IMR-90 (cell line): ENCODE results near the gene PROCR. TPM values are rescaled to one million over a fixed set of nuclear protein-coding genes. Genes with fewer than 3 reads are reported as not detected.

ENCODE experiments used
- ATAC-seq: fragments of 200-7000 bp; cut with Tn5 transposase; 2 replicates; pipeline ENCODE4 v1.9.1; 2020; ENCODE audit warnings: low read depth, mild to moderate bottlenecking, moderate library complexity
- BruUV-seq: library from RNA; stranded (reverse); fragments of 400-500 nt; replicated peaks from 2 replicates; lab custom pipeline; 2021; lab: Mats Ljungman, UMichigan
- CTCF ChIA-PET: fragments of 300-600 bp; formaldehyde crosslinking; extraction: SDS; loops from one replicate; lab custom pipeline; 2021; ENCODE audit warnings: antibody characterized with exemption; lab: Yijun Ruan, JAX
- POLR2A ChIA-PET: fragments of 300-600 bp; sonication (Branson Sonifier 250); formaldehyde crosslinking; loops from one replicate; lab custom pipeline; 2022; ENCODE audit warnings: antibody characterized with exemption; ENCODE audit not compliant: unreplicated experiment; lab: Charles Lee
- DNase-seq: peaks from one replicate; pipeline ENCODE4 v3.0.0; 2013
- H2AFZ ChIP-seq: replicated peaks from 2 replicates; pipeline ENCODE3; 2013; ENCODE audit warnings: low read length, mild to moderate bottlenecking; ENCODE audit not compliant: poor library complexity
- H2AK5ac ChIP-seq: 2 replicates; pipeline ENCODE4 v1.6.1; 2013; ENCODE audit warnings: low read depth, low read length, inconsistent platforms
- H2AK9ac ChIP-seq: replicated peaks from 2 replicates; pipeline ENCODE3; 2013; ENCODE audit warnings: mild to moderate bottlenecking, low read depth, low read length, moderate library complexity; ENCODE audit not compliant: poor library complexity
- H2BK120ac ChIP-seq: 2 replicates; pipeline ENCODE4 v1.6.1; 2013; ENCODE audit warnings: low read depth, low read length, inconsistent platforms
- H2BK15ac ChIP-seq: 3 replicates; pipeline ENCODE4 v1.6.1; 2013; ENCODE audit warnings: low read depth, low read length, inconsistent platforms
- H2BK20ac ChIP-seq: 2 replicates; pipeline ENCODE4 v1.6.1; 2013; ENCODE audit warnings: low read depth, mild to moderate bottlenecking, inconsistent platforms, low read length, moderate library complexity
- H2BK5ac ChIP-seq: 2 replicates; pipeline ENCODE4 v1.6.1; 2013; ENCODE audit warnings: mild to moderate bottlenecking, low read depth, low read length, inconsistent platforms; ENCODE audit not compliant: poor library complexity, severe bottlenecking
- H3K14ac ChIP-seq: replicated peaks from 2 replicates; pipeline ENCODE4 v1.6.1; 2013; ENCODE audit warnings: low read depth, low read length, inconsistent platforms
- H3K18ac ChIP-seq: 2 replicates; pipeline ENCODE4 v1.6.1; 2013; ENCODE audit warnings: low read depth, low read length, control low read depth
- H3K23ac ChIP-seq: 2 replicates; pipeline ENCODE4 v1.6.1; 2013; ENCODE audit warnings: low read depth, low read length, inconsistent platforms
- H3K27ac ChIP-seq: 2 replicates; pipeline ENCODE4 v1.5.1; 2013; ENCODE audit warnings: mild to moderate bottlenecking, control low read depth, low read length; ENCODE audit not compliant: insufficient read depth
- H3K27me3 ChIP-seq: 2 replicates; pipeline ENCODE4 v1.6.1; 2013; ENCODE audit warnings: low read length; ENCODE audit not compliant: control insufficient read depth, insufficient read depth
- H3K36me3 ChIP-seq: 2 replicates; pipeline ENCODE4 v1.6.1; 2013; ENCODE audit warnings: low read length, mixed read lengths; ENCODE audit not compliant: control insufficient read depth, insufficient read depth
- H3K4ac ChIP-seq: 2 replicates; pipeline ENCODE4 v1.6.1; 2013; ENCODE audit warnings: low read depth, low read length, inconsistent platforms
- H3K4me1 ChIP-seq: 2 replicates; pipeline ENCODE4 v1.6.1; 2013; ENCODE audit warnings: low read length, mixed read lengths; ENCODE audit not compliant: control insufficient read depth, insufficient read depth
- H3K4me2 ChIP-seq: 2 replicates; pipeline ENCODE4 v1.6.1; 2013; ENCODE audit warnings: low read depth, mild to moderate bottlenecking, control low read depth, low read length, moderate library complexity
- H3K4me3 ChIP-seq: 2 replicates; pipeline ENCODE4 v1.5.1; 2013; ENCODE audit warnings: low read depth, mild to moderate bottlenecking, control low read depth, low read length, moderate library complexity; ENCODE audit not compliant: insufficient read depth
- H3K56ac ChIP-seq: 2 replicates; pipeline ENCODE4 v1.6.1; 2013; ENCODE audit warnings: low read length, inconsistent platforms; ENCODE audit not compliant: insufficient read depth; ENCODE audit errors: extremely low read depth
- H3K79me1 ChIP-seq, 2 experiments: 2 replicates each; pipeline ENCODE4 v1.6.1; 2013; ENCODE audit warnings: low read length in 2 of 2, inconsistent platforms in 1 of 2, low read depth in 1 of 2
- H3K9ac ChIP-seq: 2 replicates; pipeline ENCODE4 v1.6.1; 2013; ENCODE audit warnings: low read depth, low read length, control low read depth
- H3K9me1 ChIP-seq: 2 replicates; pipeline ENCODE4 v1.6.1; 2013; ENCODE audit warnings: low read length, inconsistent platforms; ENCODE audit not compliant: insufficient read depth
- H3K9me3 ChIP-seq: 2 replicates; pipeline ENCODE4 v1.6.1; 2013; ENCODE audit warnings: low read length; ENCODE audit not compliant: control insufficient read depth, insufficient read depth
- H4K20me1 ChIP-seq: 2 replicates; pipeline ENCODE4 v1.6.1; 2013; ENCODE audit warnings: low read length, inconsistent platforms; ENCODE audit not compliant: insufficient read depth
- H4K5ac ChIP-seq: 2 replicates; pipeline ENCODE4 v1.6.1; 2013; ENCODE audit warnings: mild to moderate bottlenecking, low read depth, low read length, control low read depth
- H4K8ac ChIP-seq, 2 experiments: 2 replicates each; pipeline ENCODE4 v1.6.1; 2013; ENCODE audit warnings: low read depth in 2 of 2, low read length in 2 of 2, control low read depth in 1 of 2, inconsistent platforms in 1 of 2
- H4K91ac ChIP-seq: 2 replicates; pipeline ENCODE4 v1.6.1; 2013; ENCODE audit warnings: low read depth, low read length, inconsistent platforms; ENCODE audit not compliant: insufficient read depth
- BHLHE40 ChIP-seq: fragments of 150-350 bp; IDR thresholded peaks from 2 replicates; pipeline ENCODE4 v1.6.1; 2016; ENCODE audit warnings: mild to moderate bottlenecking, low read depth, low read length
- CEBPB ChIP-seq: IDR thresholded peaks from 2 replicates; pipeline ENCODE4 v1.6.1; 2012; ENCODE audit warnings: low read depth, low read length, improper control_type of control experiment
- CHD1 ChIP-seq: IDR thresholded peaks from 2 replicates; pipeline ENCODE4 v1.6.1; 2012; ENCODE audit warnings: low read depth, low read length, improper control_type of control experiment
- CTCF ChIP-seq: conservative IDR thresholded peaks from 2 replicates; pipeline ENCODE4 v1.5.1; 2012; ENCODE audit warnings: mild to moderate bottlenecking, low read depth, low read length, improper control_type of control experiment
- ELK1 ChIP-seq: fragments of 150-350 bp; IDR thresholded peaks from 2 replicates; pipeline ENCODE4 v1.6.1; 2016; ENCODE audit warnings: low read depth, mild to moderate bottlenecking, low read length, moderate library complexity, borderline replicate concordance
- FOS ChIP-seq: fragments of 150-350 bp; IDR thresholded peaks from 2 replicates; pipeline ENCODE4 v1.6.1; 2016; ENCODE audit warnings: low read depth, low read length
- MAFK ChIP-seq: IDR thresholded peaks from 2 replicates; pipeline ENCODE4 v1.6.1; 2012; ENCODE audit warnings: low read depth, low read length, improper control_type of control experiment
- MXI1 ChIP-seq: IDR thresholded peaks from 2 replicates; pipeline ENCODE4 v1.6.1; 2012; ENCODE audit warnings: low read depth, mild to moderate bottlenecking, low read length, moderate library complexity, borderline replicate concordance
- POLR2A ChIP-seq: IDR thresholded peaks from 2 replicates; pipeline ENCODE4 v1.6.1; 2012; ENCODE audit warnings: mild to moderate bottlenecking, low read depth, low read length
- RCOR1 ChIP-seq: IDR thresholded peaks from 2 replicates; pipeline ENCODE4 v1.6.1; 2012; ENCODE audit warnings: mild to moderate bottlenecking, low read length, improper control_type of control experiment; ENCODE audit not compliant: insufficient replicate concordance
- WGBS, 2 experiments: methylation state at CpG; one replicate each; pipeline versions ENCODE4 v1.1.5 to v1.1.7; 2013; ENCODE audit warnings: missing lambda C conversion rate in 2 of 2; ENCODE audit not compliant: insufficient read length in 1 of 2; ENCODE audit errors: extremely low coverage in 2 of 2; 5-methylcytosine and 5-hydroxymethylcytosine counted together
- dilution Hi-C: fragments of 300-500 bp; cut with HindIII; formaldehyde crosslinking; loops from one replicate; pipeline ENCODE4 v1.14.3; 2018; ENCODE audit warnings: low sequenced_read_pairs; ENCODE audit not compliant: unreplicated experiment
- in situ Hi-C: fragments of 300-500 bp; cut with MboI; formaldehyde crosslinking; loops from 3 replicates; pipeline ENCODE4 v1.14.3; 2019; ENCODE audit warnings: low sequenced_read_pairs, inconsistent platforms, mixed read lengths
- intact Hi-C: fragments of 100-400 bp; cut with micrococcal nuclease; formaldehyde crosslinking; loops from 2 replicates; pipeline ENCODE4 v1.10.0; 2022
- polyA plus RNA-seq, 3 experiments: library from polyadenylated mRNA; depleted of rRNA; stranded (reverse); fragments of >200 nt; gene quantifications; 2 replicates each; pipeline ENCODE4 v1.2.3, GENCODE V29; 2012; ENCODE audit warnings: low replicate concordance in 1 of 3
- total RNA-seq: library from RNA; depleted of rRNA; stranded (reverse); fragments of >200 nt; gene quantifications from 2 replicates; pipeline ENCODE4 v1.2.3, GENCODE V29; 2012

The PROCR gene
- total and polyA plus RNA-seq, 2 of the 4 experiments (the other 2 are of a cell fraction), result 36.4 to 41.9 TPM

GRCh38 chr20:35179292-35180212, 7.7 kb downstream of the PROCR start (continued):
- no peak for TF ChIP-seq CEBPB

GRCh38 chr20:35180266-35180665, 8.4 kb downstream of the PROCR start:
- no peaks in the 10 kb centered on the region for H4K20me1 ChIP-seq
- no peak overlapping the region for H4K8ac ChIP-seq
- ATAC-seq (no peak), DNase-seq (no peak)
- intact Hi-C loops (no loop called here), dilution Hi-C loops (no loop called here), in situ Hi-C loops (no loop called here)
- no peak overlapping the region for H3K56ac ChIP-seq
- no peak overlapping the region for H2BK20ac ChIP-seq
- no CpG with 5 or more reads among the region's 5 CpGs for WGBS, 2 experiments
- no peak overlapping the region for H3K4me2 ChIP-seq
- H2AK5ac ChIP-seq, result no peak overlapping the region
- no peaks in the 10 kb centered on the region for H3K9me3 ChIP-seq
- no peak overlapping the region for H3K27ac ChIP-seq
- H2AFZ ChIP-seq, result no peak overlapping the region
- no peak overlapping the region for H2BK5ac ChIP-seq
- no peak overlapping the region for H3K4ac ChIP-seq
- H3K4me1 ChIP-seq, result no peaks in the 10 kb centered on the region
- no peak overlapping the region for H3K4me3 ChIP-seq
- H3K36me3 ChIP-seq, result peaks cover 4% of the 10 kb centered on the region; the same call in 1 of the 2 replicates
- H4K5ac ChIP-seq, result no peak overlapping the region
- H3K79me1 ChIP-seq, result no peaks in the 10 kb centered on the region
- no peak overlapping the region for H2AK9ac ChIP-seq
- TF ChIP-seq MAFK (no peak), RCOR1 (no peak), FOS (no peak), CTCF (no peak), CEBPB (no peak), POLR2A (no peak), CHD1 (no peak), MXI1 (no peak), ELK1 (no peak), BHLHE40 (no peak)
- H3K14ac ChIP-seq, result no peak overlapping the region
- no peak overlapping the region for H3K18ac ChIP-seq
- H2BK120ac ChIP-seq, result no peak overlapping the region
- no peaks in the 10 kb centered on the region for H3K27me3 ChIP-seq
- no peak overlapping the region for H3K9ac ChIP-seq
- ChIA-PET CTCF (no interaction called here), POLR2A (no interaction called here)
- H3K23ac ChIP-seq, result no peak overlapping the region
- H4K91ac ChIP-seq, result no peak overlapping the region
- no TSS peak for BruUV-seq
- H3K9me1 ChIP-seq, result no peaks in the 10 kb centered on the region
- H2BK15ac ChIP-seq, result no peak overlapping the region
